RWPE2 (cell line): Measurements from ENCODE around the gene BNIP3.

Experiments
- ATAC-seq: fragments of 200-7000 bp; cut with Tn5 transposase; 3 replicates; pipeline ENCODE4 v1.9.1; 2021; ENCODE audit warnings: low read depth
- DNase-seq: peaks from one replicate; pipeline ENCODE4 v3.0.0-alpha.2; 2020; ENCODE audit warnings: low spot score
- H3K27ac ChIP-seq: fragments of 450-650 bp; 2 replicates; pipeline ENCODE4 v1.5.1; 2017; ENCODE audit warnings: mild to moderate bottlenecking; ENCODE audit not compliant: poor library complexity, severe bottlenecking
- H3K27me3 ChIP-seq: fragments of 250-450 bp; sonication (Bioruptor Pico); 2 replicates; pipeline ENCODE4 v1.5.1; 2021; ENCODE audit warnings: mild to moderate bottlenecking, moderate library complexity; ENCODE audit not compliant: insufficient read depth, poor library complexity, severe bottlenecking
- H3K36me3 ChIP-seq: fragments of 250-450 bp; sonication (Bioruptor Pico); 2 replicates; pipeline ENCODE4 v1.5.1; 2020; ENCODE audit warnings: low read depth, mild to moderate bottlenecking, moderate library complexity
- H3K4me1 ChIP-seq: fragments of 250-450 bp; sonication (Bioruptor Pico); 2 replicates; pipeline ENCODE4 v1.5.1; 2021; ENCODE audit warnings: mild to moderate bottlenecking, moderate library complexity; ENCODE audit not compliant: insufficient read depth, poor library complexity, severe bottlenecking
- H3K4me3 ChIP-seq: fragments of 250-450 bp; sonication (Bioruptor Pico); 2 replicates; pipeline ENCODE4 v1.5.1; 2021; ENCODE audit warnings: mild to moderate bottlenecking, moderate library complexity; ENCODE audit not compliant: severe bottlenecking
- H3K9me3 ChIP-seq: fragments of 250-450 bp; sonication (Bioruptor Pico); 2 replicates; pipeline ENCODE4 v1.5.1; 2021; ENCODE audit warnings: mild to moderate bottlenecking, moderate library complexity; ENCODE audit not compliant: severe bottlenecking
- CTCF ChIP-seq: fragments of 450-650 bp; IDR thresholded peaks from one replicate; pipeline ENCODE4 v1.5.1; 2017; ENCODE audit warnings: mild to moderate bottlenecking, moderate library complexity; ENCODE audit not compliant: poor library complexity, severe bottlenecking

BNIP3 gene

GRCh38 chr10:132004052-132004451 is 22.3 kb upstream of the BNIP3 start:
- no peak for TF ChIP-seq CTCF
- Histone ChIP-seq H3K27me3 (no peaks in the 10 kb centered on the region), H3K4me1 (no peaks in the 10 kb centered on the region), H3K27ac (no peak overlapping the region), H3K36me3 (no peaks in the 10 kb centered on the region), H3K9me3 (no peaks in the 10 kb centered on the region), H3K4me3 (no peak overlapping the region)
- DNase-seq (no peak), ATAC-seq (no peak)

- DNase-seq (no peak), ATAC-seq (no peak)
- H3K9me3 ChIP-seq = no peaks in the 10 kb centered on the region
- no peak overlapping the region for H3K4me3 ChIP-seq
- no peak overlapping the region for H3K27ac ChIP-seq
- no peaks in the 10 kb centered on the region for H3K27me3 ChIP-seq
- H3K4me1 ChIP-seq = peaks cover under 1% of the 10 kb centered on the region
- no peak for TF ChIP-seq CTCF
- H3K36me3 ChIP-seq = no peaks in the 10 kb centered on the region
These were observed 21.7 kb upstream of the BNIP3 start for GRCh38 chr10:132003282-132003924.

GRCh38 chr10:132002004-132002403 is 20.3 kb upstream of the BNIP3 start:
- no peak overlapping the region for H3K27ac ChIP-seq
- ATAC-seq = no peak
- TF ChIP-seq CTCF = no peak
- no peaks in the 10 kb centered on the region for H3K9me3 ChIP-seq
- H3K27me3 ChIP-seq = no peaks in the 10 kb centered on the region
- DNase-seq = no peak
- H3K36me3 ChIP-seq = no peaks in the 10 kb centered on the region
- H3K4me3 ChIP-seq = no peak overlapping the region
- peaks cover 12% of the 10 kb centered on the region for H3K4me1 ChIP-seq

- H3K27ac ChIP-seq = no peak overlapping the region
- no peak for DNase-seq
These were observed 19.7 kb upstream of the BNIP3 start for GRCh38 chr10:132001238-132001972.

More at GRCh38 chr10:132001238-132001972, 19.7 kb upstream of the BNIP3 start:
- Histone ChIP-seq H3K4me1 (peaks cover 12% of the 10 kb centered on the region), H3K27me3 (no peaks in the 10 kb centered on the region), H3K9me3 (no peaks in the 10 kb centered on the region), H3K4me3 (no peak overlapping the region), H3K36me3 (no peaks in the 10 kb centered on the region)
- ATAC-seq = peak; percentile 48; the same call in 2 of the 3 replicates
- no peak for TF ChIP-seq CTCF
